Cardiac muscle cell (in vitro differentiated cells and primary cell): Measurements from ENCODE around the gene NPIPB2. TPM values are rescaled to one million over a fixed set of nuclear protein-coding genes. Genes with fewer than 3 reads are reported as not detected.
"Not testable (repeated sequence)": the region's sequence is repeated elsewhere in the genome, so short reads cannot be mapped to it uniquely, and the experiment has no call there.

ENCODE experiments used
- DNase-seq, 2 donors: peaks; one replicate each; pipeline versions ENCODE4 v3.0.0 to v3.0.0-alpha.2; 2010 to 2017; ENCODE audit warnings: low read depth in 1 of 2, low spot score in 1 of 2
- H3K27ac ChIP-seq: fragments of 200-600 bp; sonication (generic); 2 replicates; pipeline ENCODE4 v1.5.1; 2016
- H3K27me3 ChIP-seq: fragments of 200-600 bp; sonication (generic); 2 replicates; pipeline ENCODE4 v1.6.0; 2016; ENCODE audit warnings: control low read depth
- H3K36me3 ChIP-seq: fragments of 200-600 bp; sonication (generic); 2 replicates; pipeline ENCODE4 v1.5.1; 2016; ENCODE audit warnings: control low read depth
- H3K4me1 ChIP-seq: fragments of 200-600 bp; sonication (generic); 2 replicates; pipeline ENCODE4 v1.8.1; 2017; ENCODE audit warnings: low read depth, mild to moderate bottlenecking, mixed run types
- H3K4me3 ChIP-seq: fragments of 200-600 bp; sonication (generic); 2 replicates; pipeline ENCODE4 v1.5.1; 2016; ENCODE audit warnings: mild to moderate bottlenecking
- H3K9me3 ChIP-seq: fragments of 200-600 bp; sonication (generic); 2 replicates; pipeline ENCODE4 v1.5.1; 2017; ENCODE audit warnings: low read depth, mild to moderate bottlenecking, control low read depth
- CTCF ChIP-seq: IDR thresholded peaks from 2 replicates; pipeline ENCODE4 v1.5.1; 2012; ENCODE audit warnings: low read depth, mild to moderate bottlenecking, low read length
- polyA plus RNA-seq: library from polyadenylated mRNA; unstranded; fragments of >200 nt; fragmentation: Nextera tagmentation; extraction: Ambion mirVana; gene quantifications from 2 replicates; pipeline ENCODE4 v1.2.1, GENCODE V29; 2016
- total RNA-seq: library from RNA; depleted of rRNA; stranded (reverse); fragments of >200 nt; gene quantifications from 2 replicates; pipeline ENCODE4 v1.2.3, GENCODE V29; 2016

NPIPB2 gene
- total and polyA plus RNA-seq, 2 experiments from 2014 or later = 4.8 to 13.0 TPM

- Histone ChIP-seq H3K4me1 (no peaks in the 10 kb centered on the region), H3K4me3 (no peak overlapping the region), H3K27me3 (no peaks in the 10 kb centered on the region), H3K36me3 (no peaks in the 10 kb centered on the region), H3K9me3 (no peaks in the 10 kb centered on the region), H3K27ac (no peak overlapping the region)
- no peak for TF ChIP-seq CTCF
- peak in 1 of 2 donors; percentile 71 for DNase-seq
These were observed 13.9 kb upstream of the NPIPB2 start for GRCh38 chr16:11955713-11956123.

GRCh38 chr16:11953576-11953975, 11.7 kb upstream of the NPIPB2 start:
- H3K27ac ChIP-seq, H3K4me3 ChIP-seq, H3K27me3 ChIP-seq, H3K9me3 ChIP-seq, H3K4me1 ChIP-seq, DNase-seq, H3K36me3 ChIP-seq: not testable (repeated sequence)

GRCh38 chr16:11950388-11950787, 8.5 kb upstream of the NPIPB2 start:
- TF ChIP-seq CTCF = no peak
- Histone ChIP-seq H3K27me3 (no peaks in the 10 kb centered on the region), H3K9me3 (no peaks in the 10 kb centered on the region), H3K36me3 (no peaks in the 10 kb centered on the region), H3K4me3 (no peak overlapping the region), H3K27ac (no peak overlapping the region), H3K4me1 (no peaks in the 10 kb centered on the region)
- no peak for DNase-seq

GRCh38 chr16:11949527-11949926, 7.7 kb upstream of the NPIPB2 start:
- Histone ChIP-seq H3K4me1 (no peaks in the 10 kb centered on the region), H3K27ac (no peak overlapping the region), H3K27me3 (no peaks in the 10 kb centered on the region), H3K9me3 (no peaks in the 10 kb centered on the region), H3K36me3 (no peaks in the 10 kb centered on the region), H3K4me3 (no peak overlapping the region)
- peak; percentile 46 for TF ChIP-seq CTCF
- DNase-seq = peak; percentile 46 to 77

GRCh38 chr16:11948819-11949218, 7.0 kb upstream of the NPIPB2 start:
- Histone ChIP-seq H3K27ac (no peak overlapping the region), H3K4me1 (no peaks in the 10 kb centered on the region), H3K27me3 (no peaks in the 10 kb centered on the region), H3K4me3 (no peak overlapping the region), H3K36me3 (no peaks in the 10 kb centered on the region), H3K9me3 (no peaks in the 10 kb centered on the region)
- no peak for TF ChIP-seq CTCF
- DNase-seq = no peak

- no peak overlapping the region for H3K4me3 ChIP-seq
- H3K27me3 ChIP-seq = no peaks in the 10 kb centered on the region
- DNase-seq = peak in 1 of 2 donors; percentile 16
- no peak for TF ChIP-seq CTCF
- no peak overlapping the region for H3K27ac ChIP-seq
- no peaks in the 10 kb centered on the region for H3K36me3 ChIP-seq
- H3K4me1 ChIP-seq = no peaks in the 10 kb centered on the region
- H3K9me3 ChIP-seq = no peaks in the 10 kb centered on the region
These were observed 4.6 kb upstream of the NPIPB2 start for GRCh38 chr16:11946433-11946832.

- not testable (repeated sequence) for H3K36me3 ChIP-seq, DNase-seq, H3K4me1 ChIP-seq, H3K27me3 ChIP-seq, H3K27ac ChIP-seq, H3K4me3 ChIP-seq, H3K9me3 ChIP-seq
These were observed 14.5 kb downstream of the NPIPB2 start for GRCh38 chr16:11927350-11927749.

- not testable (repeated sequence) for DNase-seq, H3K4me3 ChIP-seq, H3K36me3 ChIP-seq, H3K9me3 ChIP-seq, H3K27ac ChIP-seq, H3K4me1 ChIP-seq, H3K27me3 ChIP-seq
These were observed 17.8 kb downstream of the NPIPB2 start for GRCh38 chr16:11924046-11924445.
